ENCODE results near the gene RMDN2. TPM values are rescaled to one million over a fixed set of nuclear protein-coding genes. Genes with fewer than 3 reads are reported as not detected.

RMDN2 gene, protein sequence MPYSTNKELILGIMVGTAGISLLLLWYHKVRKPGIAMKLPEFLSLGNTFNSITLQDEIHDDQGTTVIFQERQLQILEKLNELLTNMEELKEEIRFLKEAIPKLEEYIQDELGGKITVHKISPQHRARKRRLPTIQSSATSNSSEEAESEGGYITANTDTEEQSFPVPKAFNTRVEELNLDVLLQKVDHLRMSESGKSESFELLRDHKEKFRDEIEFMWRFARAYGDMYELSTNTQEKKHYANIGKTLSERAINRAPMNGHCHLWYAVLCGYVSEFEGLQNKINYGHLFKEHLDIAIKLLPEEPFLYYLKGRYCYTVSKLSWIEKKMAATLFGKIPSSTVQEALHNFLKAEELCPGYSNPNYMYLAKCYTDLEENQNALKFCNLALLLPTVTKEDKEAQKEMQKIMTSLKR
- total RNA-seq, result 10 to 100 TPM in 2 of 4 donors, 1 to 10 TPM in 2; 7.3 to 15.0 (median 12.5) TPM

DNA sequence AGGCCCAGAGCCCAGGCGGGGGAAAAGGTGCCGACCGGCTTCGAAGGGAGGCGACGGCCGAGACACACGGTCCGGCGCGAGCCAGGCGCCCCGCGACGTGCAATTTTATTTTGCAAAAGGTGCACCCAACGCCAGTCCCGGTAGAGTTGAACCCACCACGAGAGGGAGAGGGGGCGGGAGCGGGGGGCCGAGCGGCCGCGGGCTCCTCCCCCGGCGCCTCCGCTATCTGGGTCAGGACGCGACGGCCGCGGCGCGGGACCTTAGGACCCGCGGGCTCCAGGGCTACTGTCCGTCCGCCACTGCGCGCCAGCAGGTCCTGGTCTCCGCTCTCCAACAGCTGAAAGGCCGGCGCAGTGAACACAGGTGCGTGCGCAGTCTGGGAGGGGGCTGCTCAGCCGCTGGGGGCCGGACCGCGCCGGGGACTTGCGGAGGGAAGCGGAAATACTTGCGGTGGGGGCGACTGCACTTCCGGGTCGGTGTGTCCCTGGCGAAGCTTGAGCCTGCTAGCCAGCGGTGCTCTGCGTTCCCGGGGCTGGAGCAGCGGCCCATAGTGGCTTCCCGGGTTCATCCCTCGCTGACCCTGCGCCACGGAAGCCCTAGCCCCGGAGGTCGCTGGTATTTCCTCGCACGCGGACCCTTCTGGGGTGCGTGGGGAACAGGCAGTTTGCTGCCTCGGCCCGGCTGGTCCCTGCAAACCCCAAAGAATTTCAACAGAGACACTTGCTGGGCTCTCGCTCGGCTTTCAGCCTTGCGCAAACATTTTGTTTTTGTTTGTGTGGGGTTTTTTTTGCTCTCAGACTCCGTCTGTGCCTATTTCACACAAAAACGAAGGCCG lies at the start of gene RMDN2:
Gene RMDN2 (plus strand): TSS at position 225 of the 835 bp plus-strand sequence. CDS start 3,991 bp downstream, outside the sequence.
- no peak for TF ChIP-seq CTCF (IDR thresholded peaks at IDR 0.05; ENCODE audit: low read depth)

DNA sequence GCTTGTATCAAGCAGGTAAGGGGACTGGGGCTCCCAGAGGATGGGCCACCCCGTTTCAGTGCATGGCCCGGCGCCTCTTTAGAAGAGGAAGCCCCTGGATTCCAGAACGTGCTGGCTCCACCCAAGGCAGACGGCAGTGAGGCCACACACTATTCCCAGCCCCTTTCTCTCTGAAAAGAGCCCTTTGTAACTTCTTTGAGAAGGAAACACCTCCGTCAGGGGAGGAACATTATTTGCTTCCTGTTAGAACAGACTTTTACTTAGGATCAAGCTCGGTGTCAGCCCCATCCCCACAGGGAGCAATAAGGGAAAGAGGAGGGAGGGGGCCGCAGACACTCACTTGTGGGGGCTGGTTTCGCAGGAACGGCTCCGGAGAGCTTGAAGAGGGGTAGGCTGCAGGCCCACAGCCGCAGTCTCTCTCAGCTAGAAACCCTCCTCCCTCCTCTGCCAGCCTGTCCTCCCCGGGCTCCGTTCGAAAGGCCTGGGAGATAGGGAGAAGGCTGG lies 49.6 kb upstream of the RMDN2 start:
- TF ChIP-seq CTCF (IDR thresholded peaks at IDR 0.05; ENCODE audit: low read depth), result no peak

GRCh38 chr2:37876227-37876626 lies 48.9 kb upstream of the RMDN2 start:
- TF ChIP-seq CTCF (IDR thresholded peaks at IDR 0.05; ENCODE audit: low read depth), result no peak

DNA sequence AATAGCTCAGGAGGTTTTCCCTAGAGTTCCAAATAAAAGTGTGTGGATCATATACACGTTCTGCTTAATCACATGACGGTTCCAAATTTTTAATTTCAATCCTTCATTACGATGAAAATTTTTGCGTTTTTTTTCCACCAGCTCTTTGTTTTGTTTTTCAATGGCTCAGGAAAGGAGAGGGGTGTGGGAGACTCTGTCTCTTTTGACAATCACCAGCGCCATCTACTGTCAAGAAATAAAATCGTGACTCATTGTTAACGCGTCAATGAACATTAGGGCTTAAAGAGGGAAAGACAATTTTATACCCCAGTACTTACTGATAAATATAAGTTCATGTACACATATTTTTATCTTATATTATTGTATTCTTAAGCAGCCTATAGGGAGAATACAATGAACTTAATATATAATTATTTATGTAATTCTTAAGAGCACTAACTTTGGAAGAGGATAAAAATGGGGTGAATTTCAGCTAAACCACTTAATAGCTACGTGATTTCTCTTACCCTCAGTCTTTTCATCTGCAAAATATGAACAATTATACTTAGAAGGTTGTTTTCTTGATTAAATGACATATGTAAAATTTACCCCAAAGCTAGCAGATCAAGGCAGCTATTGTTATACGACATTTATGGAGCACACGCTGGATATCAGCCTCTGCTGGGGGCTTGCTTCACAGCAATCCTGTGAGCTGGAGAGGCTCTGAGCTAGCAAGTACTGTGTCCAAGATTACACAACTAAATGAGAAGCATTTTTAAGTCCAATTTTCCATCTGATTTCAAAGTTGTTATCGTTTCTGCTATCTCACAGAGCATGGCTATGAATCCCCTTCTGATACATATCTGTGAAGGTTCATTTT lies 47.4 kb upstream of the RMDN2 start:
- TF ChIP-seq CTCF (IDR thresholded peaks at IDR 0.05; ENCODE audit: low read depth), result no peak

GRCh38 chr2:37878536-37878935 lies 46.6 kb upstream of the RMDN2 start:
- no peak for TF ChIP-seq CTCF (IDR thresholded peaks at IDR 0.05; ENCODE audit: low read depth)

DNA sequence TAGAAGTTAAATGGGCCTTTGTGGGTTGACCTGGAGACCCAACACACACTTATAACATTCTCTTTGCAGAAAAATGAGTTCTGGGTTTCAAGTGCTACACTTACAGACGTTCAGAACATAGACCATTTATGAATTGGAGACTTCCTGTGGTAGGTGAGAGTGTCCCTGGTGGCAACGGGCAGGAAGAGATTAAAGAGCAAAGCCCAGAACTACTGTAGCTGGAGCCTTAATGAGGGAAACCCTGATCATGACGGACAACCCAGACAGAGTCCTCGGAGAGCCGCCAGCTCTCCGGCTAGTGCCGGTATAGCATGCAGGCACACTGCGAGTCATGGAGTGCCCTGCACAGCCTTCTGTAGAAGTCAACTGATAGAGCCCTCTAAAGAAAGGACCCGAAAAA lies 44.5 kb upstream of the RMDN2 start:
- no peak for TF ChIP-seq CTCF (IDR thresholded peaks at IDR 0.05; ENCODE audit: low read depth)

All from subcutaneous adipose tissue (tissue), 4 donors.